ENCODE measurements around the gene PCNX4.

GRCh38 chr14:60153991-60154390 lies 62.3 kb downstream of the PCNX4 start:
- TF ChIP-seq GATA2 (IDR thresholded peaks at IDR 0.05; ENCODE audit: low read depth, low read length), result no peak
- no peak for TF ChIP-seq GATA3 (IDR thresholded peaks at IDR 0.05; ENCODE audit: low read depth, low read length)

Data from SH-SY5Y (cell line).